22Rv1 (cell line): ENCODE data around the gene NECAP2.

Experiments used
- CTCF ChIP-seq: fragments of 450-650 bp; IDR thresholded peaks from 2 replicates; pipeline ENCODE4 v1.5.1; 2017; ENCODE audit warnings: mild to moderate bottlenecking
- ZFX ChIP-seq: fragments of 450-650 bp; IDR thresholded peaks from 2 replicates; pipeline ENCODE4 v1.6.1; 2017; ENCODE audit warnings: antibody characterized with exemption, borderline replicate concordance

- no peak for TF ChIP-seq CTCF
- no peak for TF ChIP-seq ZFX
Observed at GRCh38 chr1:16450863-16451481, 10.4 kb downstream of the NECAP2 start.
